Activated naive CD4-positive, alpha-beta T cell (primary cell): ENCODE measurements around the gene SLC39A3.

Experiments used
- DNase-seq, 4 experiments: peaks; one replicate each; lab custom pipeline; 2025; lab: John Stamatoyannopoulos, UW

The SLC39A3 gene

DNA sequence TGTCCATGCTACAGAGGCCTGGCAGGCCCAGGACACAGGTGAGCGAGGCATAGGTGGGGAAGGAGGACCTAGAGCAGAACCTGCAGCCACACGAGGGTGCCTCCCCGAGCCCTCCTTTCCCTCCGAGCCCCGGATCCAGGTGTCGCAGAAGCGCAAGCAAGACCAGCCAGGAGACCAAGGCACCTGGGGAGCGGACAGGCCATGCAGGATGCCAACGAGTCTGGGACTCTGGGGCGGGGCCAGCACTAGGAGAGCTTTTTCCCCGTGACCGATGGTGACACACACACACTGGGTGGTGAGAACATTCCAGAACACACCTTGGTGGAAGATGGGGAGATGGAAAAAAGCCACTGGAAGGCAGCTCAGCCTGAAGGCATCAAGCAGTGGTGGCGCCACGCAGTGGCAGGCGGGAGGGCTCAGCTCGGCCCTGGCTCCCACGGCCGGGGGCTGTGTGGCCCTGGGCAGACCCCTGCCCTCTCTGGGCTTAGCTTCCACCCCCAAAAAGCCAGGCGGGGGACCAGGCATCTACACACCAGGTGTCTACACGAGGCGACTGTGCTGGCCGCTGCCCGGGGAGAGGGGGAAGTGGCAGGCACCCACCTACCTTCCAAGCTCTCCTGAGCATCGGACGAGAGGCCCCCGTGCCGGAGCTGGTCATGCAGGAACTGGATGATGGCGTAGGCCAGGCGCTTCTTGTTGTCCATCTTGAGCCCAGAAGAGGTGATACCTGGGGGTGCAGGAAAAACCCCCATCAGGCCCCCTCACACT lies 28.7 kb upstream of the SLC39A3 start:
- DNase-seq: no peak

GRCh38 chr19:2767688-2768087 lies 27.9 kb upstream of the SLC39A3 start:
- no peak for DNase-seq

DNA sequence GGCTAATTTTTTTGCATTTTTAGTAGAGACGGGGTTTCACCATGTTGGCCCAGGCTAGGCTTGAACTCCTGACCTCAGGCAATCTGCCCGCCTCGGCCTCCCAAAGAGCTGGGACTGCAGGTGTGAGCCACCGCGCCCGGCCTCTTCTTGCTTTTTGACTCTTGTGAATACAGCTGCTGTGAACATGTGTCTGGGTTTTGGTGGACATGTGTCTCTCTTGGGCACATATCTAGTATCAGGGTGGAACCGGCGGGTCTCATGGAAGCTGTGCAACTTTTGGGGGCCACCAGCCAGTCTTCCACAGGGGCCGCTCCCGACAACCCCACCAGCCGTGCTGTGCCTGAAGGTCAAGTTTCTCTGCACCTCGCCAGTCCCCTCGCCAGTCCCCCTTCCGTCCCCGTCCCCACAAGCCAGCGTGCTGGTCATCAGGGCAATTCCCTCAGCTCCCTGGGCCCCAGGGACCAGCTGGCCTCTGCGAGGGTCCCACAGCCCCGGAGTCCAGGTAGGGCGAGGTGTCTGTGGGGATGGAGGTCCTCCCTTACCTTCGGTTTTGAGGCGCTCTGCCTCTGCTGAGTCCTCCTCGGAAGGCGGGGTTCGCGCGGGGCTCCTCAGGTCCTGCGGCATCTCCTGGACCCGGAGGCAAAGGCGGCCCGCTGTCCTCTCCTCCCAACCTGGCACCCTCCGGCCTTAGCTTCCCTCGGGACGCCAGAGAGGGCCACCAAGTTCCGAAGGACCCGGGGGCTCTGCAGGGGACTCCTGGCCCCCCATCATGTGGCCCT lies 27.0 kb upstream of the SLC39A3 start:
- DNase-seq: no peak

DNA sequence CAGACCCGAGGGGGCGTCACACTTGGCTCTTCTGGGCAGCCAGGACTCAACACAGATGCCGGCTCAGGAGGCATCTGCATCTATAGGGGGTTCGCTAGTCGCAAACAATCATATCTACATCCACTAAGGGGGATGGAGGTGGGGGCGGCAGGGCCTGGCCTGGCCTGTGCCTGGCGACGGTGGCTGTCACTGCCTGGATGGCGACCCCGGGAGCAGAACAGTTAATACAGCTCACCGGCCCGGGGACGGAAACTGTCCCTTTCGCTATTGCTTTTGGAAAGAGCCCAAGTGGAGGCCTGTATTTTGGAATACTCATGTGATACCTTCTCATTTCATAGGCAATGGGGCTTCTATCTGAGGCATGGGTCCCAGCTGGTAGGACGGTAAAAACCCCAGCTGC lies 25.6 kb upstream of the SLC39A3 start:
- DNase-seq: no peak

GRCh38 chr19:2764945-2765344 lies 25.1 kb upstream of the SLC39A3 start:
- no peak for DNase-seq

- no peak for DNase-seq
These were observed 23.9 kb upstream of the SLC39A3 start for GRCh38 chr19:2763687-2764086.

- DNase-seq: no peak
These were observed 23.1 kb upstream of the SLC39A3 start for GRCh38 chr19:2762783-2763496.

DNA sequence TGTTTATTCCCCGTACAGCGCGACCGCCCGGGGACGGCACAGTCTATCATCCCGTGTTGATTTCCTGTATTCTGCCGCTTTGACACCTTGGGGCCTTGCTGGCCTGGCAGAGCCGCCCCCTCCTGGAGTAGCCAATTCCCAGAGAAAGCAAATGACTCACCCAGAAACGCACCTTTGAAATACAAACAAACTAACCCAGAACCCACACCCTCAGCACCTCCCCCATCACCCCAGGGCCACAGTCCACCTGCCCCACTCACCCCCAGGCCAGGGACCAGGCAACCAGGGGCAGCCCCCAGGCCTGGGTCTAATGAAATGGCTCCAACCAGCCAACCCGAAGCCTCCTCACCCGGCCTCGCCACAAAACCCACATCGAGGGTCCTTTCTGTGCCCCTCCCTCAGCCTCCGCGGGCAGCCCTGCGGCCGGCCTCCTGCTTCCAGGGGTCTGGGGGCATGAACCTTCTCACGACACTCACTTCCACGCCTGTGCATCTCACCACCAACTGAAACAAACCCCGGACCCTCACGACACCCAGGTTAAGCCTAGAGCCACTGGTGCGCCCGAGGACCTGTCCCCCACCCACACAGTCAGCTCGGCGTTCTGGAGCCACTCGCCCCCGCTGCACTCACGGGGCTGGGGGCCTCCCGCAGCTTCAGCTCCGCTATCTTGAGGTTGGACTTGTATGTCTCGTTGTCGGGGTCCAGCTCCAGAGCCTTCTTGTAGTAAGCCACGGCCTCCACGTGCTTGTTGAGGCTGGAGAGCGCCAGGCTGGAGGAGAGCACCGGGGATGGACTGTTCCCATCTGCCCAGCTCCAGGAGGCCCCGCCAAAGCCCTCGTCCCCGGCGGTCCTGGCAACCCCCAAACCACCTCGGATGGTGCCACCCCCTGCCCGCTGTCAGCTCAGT lies 22.3 kb upstream of the SLC39A3 start:
- DNase-seq: no peak

GRCh38 chr19:2761309-2761677 lies 21.5 kb upstream of the SLC39A3 start:
- DNase-seq: no peak

- DNase-seq: no peak
These were observed 20.1 kb upstream of the SLC39A3 start for GRCh38 chr19:2759965-2760364.

GRCh38 chr19:2759362-2759761 lies 19.5 kb upstream of the SLC39A3 start:
- DNase-seq: no peak

GRCh38 chr19:2758601-2759313 lies 18.9 kb upstream of the SLC39A3 start:
- no peak for DNase-seq

GRCh38 chr19:2756921-2757881 lies 17.4 kb upstream of the SLC39A3 start:
- DNase-seq: no peak

- no peak for DNase-seq
These were observed 16.7 kb upstream of the SLC39A3 start for GRCh38 chr19:2756477-2756876.

GRCh38 chr19:2755811-2756210 lies 16.0 kb upstream of the SLC39A3 start:
- DNase-seq: no peak

DNA sequence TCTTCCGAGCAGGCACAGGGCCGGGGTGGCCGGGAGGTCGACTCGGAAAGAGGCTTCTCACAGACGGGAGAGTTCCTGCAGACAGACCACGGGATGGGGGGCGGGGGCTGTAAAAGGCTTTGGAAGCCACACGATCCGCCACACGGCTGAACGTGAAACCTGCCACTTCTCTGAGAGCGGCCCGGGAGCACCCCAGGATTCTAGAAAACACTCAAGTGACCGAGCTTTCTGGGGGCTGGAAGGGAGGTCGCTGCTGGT lies 15.6 kb upstream of the SLC39A3 start:
- no peak for DNase-seq

DNA sequence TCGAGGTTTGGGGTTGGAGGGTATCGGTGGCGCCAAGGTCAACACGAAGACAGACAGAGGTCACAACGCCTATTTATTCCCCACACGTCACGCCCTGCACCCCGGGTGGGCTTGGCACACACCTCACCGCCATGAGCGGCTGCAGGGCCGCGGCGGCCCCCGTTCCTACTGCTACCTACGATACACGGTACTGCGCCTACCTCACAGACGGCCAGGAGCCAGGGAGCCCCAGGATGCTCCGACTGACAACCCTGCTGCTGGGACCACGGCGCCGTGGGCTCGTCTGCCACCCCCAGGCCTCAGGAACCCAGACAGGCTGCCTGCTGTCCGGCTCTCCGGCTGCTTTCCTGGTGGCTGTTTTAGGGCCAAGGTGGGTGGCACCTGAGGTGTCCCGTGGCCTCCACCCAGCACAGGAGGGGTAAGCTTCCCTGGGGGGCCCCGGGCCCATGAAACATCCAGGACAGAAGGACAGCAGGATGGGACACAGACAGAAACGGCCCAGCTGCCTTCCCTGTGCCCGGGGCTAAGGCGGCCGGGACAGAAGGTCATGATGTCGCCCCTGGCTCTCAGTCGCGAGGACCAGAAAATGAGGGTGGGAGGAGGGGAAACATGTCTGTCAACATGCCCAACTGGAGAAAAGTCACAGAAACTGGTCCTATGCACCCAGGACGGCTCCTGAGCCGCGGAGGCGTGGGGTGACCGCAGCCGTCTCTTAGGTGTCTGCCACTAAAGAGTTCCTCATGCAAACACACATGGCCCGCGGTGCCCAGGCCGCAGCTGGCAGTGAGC lies 15.0 kb upstream of the SLC39A3 start:
- DNase-seq: no peak

DNA sequence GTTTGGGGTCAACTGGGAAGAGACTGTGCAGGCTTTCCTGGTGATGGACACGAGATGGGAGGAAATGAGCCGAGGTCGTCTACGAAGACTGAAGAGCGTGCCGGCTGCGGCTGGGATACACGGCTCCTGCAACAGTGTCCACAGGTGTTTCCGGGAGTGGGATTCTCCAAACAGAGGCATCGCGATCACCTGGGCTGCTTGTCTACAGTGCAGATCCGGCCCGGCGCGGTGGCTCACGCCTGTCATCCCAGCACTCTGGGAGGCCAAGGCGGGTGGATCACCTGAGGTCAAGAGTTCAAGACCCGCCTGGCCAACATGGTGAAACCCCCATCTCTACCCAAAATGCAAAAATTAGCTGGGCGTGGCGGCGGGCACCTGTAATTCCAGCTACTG lies 11.6 kb upstream of the SLC39A3 start:
- DNase-seq: no peak

DNA sequence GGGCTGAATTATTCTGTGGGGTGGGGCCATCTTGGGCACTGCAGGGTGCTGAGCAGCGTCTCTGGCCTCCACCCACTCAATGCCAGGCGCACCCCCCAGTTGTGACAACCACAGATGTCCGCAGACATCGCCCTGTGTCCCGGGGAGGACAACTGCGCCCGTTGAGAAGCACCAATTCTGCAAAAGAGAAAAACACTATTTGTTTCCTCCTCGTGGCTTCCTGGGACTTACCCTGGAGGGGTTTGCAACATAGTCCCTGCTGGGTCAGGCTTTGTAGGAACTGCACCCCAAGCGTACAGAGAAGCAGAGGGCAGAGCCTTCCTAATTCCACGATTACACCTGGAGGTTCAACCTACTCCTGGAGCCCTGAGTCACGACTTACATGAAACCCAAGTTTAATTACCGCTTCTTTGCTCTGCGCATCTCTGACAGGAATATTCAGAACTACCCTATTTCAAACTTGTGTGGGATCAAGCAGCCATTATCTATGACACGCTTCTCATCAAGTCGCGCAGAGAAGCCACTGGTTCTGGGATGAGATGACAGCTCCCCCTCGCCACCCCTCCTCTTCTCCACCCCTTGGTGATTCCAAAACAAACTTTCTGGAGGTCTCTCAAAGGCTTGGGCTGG lies 11.1 kb upstream of the SLC39A3 start:
- no peak for DNase-seq
